ENCODE data around the gene PNPLA6.
"Not testable (repeated sequence)": the region's sequence is repeated elsewhere in the genome, so short reads cannot be mapped to it uniquely, and the experiment has no call there.

The PNPLA6 gene

DNA sequence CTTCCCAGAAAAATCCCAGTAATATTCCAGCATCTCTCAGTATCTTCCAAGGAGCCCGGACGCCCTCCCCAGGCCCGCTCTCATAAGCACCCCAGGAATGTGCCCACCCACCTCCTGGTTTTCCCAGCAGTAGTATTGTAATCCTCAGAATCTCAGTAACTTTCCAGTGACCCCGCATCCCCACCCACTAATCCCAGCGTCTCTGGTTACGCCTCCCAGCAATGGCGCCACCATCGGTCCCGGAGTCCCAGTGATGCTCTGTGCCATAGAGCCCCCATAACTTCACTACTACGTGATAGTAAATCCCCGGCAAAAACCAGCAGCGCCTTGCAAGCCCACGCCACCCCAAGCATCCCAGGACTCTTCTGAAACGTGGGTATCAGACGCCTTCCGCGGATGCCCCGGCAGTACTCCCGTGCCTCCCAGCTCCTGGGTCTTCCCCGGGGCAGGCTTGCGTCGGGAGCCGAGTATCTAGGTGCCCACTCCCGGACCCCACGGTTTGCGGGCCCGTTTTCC is 928 bp upstream of the PNPLA6 start:
- DNase-seq = no peak

DNA sequence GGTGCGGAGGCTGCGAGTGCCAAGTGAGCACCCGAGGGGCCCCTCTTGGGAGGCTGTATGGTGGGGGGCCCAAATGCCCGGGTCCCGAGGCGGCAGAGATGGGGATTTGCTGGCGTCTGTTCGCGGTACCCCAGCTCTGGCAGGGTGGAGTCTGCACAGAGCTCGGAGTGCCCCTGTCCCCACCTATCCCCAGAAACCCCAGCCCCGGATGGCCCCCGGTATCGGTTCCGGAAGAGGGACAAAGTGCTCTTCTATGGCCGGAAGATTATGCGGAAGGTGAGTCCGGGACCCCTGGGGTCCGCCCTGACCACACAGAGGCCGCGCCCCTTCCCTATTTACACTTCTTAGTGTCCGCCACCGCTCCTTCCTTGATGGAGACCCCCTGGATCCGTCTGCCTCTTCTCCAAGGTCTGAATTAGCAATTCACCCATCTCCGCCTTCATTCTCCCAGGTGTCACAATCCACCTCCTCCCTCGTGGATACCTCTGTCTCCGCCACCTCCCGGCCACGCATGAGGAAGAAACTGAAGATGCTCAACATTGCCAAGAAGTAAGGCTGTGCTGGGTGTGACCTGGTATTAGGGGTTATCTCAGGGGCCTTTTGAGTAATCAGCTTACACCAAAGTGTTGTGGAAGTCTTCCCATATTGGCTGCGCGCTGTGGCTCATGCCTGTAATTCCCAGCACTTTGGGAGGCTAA is 630 bp downstream of the PNPLA6 start:
- no peak for DNase-seq

DNA sequence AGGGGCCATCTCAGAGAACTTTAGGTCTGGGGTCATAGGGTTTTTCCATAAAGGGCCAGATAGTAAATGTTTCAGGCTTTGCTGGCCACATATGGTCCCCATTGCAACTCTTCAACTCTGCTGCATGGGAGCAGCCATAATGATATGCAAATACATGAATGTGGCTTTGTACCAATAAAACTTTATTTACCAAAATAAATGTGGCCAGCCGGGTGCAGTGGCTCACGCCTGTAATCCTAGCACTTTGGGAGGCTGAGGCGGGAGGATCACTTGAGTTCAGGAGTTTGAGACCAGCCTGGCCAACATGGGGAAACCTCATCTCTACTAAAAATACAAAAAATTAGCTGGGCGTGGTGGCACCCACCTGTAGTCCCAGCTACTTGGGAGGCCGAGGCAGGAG is 3.5 kb downstream of the PNPLA6 start:
- DNase-seq = not testable (repeated sequence)

DNA sequence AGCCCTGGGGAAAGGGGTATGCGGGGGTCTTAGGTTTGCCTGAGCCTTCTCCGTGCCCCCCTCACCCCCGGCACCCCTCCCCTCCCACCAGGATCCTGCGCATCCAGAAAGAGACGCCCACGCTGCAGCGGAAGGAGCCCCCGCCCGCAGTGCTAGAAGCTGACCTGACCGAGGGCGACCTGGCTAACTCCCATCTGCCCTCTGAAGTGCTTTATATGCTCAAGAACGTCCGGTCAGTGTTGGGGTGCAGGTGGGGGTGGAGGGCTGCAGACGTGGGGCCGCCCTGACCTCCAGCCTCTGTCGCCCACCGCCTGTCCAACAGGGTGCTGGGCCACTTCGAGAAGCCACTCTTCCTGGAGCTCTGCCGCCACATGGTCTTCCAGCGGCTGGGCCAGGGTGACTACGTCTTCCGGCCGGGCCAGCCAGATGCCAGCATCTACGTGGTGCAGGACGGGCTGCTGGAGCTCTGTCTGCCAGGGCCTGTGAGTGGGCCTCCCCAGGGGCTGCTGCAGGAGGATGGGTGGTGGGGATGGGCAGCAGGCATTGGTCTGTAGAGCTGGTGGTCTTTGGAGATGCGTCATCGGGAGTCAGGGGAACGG is 4.4 kb downstream of the PNPLA6 start:
- DNase-seq = no peak

DNA sequence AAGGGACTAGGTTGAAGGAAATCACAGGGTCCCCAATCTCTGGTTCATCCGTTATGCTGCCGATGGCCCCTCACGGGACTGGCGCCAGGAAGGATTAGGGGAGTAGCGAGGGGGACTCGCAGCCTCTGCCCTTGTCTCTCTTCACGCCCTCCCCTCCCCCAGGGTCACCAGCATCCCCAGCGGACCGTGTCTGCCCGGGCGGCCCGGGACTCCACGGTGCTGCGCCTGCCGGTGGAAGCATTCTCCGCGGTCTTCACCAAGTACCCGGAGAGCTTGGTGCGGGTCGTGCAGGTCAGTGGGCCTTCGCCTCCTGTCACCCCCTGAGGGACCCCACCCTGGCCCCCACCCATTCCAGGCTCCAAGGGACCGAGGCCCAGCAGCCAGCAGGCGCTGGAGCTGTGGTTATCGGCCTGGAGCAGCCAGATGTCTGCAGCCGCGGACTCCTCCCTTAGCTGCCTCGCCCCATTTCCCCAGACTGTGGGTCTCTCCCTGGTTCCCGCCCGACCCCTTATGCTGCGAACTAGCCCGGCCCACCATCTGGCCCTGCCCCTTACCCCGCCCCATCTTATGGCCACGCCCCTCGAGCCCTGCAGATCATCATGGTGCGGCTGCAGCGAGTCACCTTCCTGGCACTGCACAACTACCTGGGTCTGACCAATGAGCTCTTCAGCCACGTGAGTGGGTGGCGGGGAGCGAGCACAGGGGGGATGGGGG is 5.4 kb downstream of the PNPLA6 start:
- DNase-seq = no peak

DNA sequence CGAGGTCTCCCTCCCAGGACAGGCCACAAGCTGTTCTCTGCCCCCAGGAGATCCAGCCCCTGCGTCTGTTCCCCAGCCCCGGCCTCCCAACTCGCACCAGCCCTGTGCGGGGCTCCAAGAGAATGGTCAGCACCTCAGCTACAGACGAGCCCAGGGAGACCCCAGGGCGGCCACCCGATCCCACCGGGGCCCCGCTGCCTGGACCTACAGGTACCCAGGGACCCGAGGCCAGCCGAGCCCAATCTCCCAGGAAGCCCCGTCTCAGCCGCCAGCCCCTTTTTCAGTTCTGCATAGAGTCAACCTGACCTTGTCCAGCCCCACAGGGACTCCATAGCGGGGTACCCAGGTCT is 5.9 kb downstream of the PNPLA6 start:
- DNase-seq = no peak

DNA sequence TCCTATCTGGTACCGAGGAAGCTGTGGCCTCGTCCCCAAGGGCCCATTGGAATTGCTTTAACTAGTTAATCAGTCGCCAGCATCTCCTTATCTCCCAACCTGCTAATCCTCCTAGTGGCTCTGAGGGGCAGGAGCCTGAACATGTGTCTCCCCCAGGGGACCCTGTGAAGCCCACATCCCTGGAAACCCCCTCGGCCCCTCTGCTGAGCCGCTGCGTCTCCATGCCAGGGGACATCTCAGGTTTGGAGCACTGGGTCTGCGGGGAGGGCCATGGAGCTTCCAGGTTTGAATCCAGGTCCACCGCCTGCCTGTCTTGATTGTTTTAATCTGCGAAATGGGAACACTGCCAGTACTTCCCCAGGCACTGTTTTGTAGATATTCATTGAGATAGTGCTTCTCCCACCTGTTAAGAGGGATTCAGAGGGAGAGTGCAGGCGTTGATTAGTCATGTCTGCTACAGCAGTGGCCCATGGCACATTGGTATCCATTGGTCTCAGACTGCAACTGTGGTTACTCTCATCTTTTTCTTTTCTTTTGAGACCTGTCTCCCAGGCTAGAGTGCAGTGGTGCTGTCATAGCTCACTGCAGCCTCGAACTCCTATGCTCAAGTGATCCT is 6.4 kb downstream of the PNPLA6 start:
- DNase-seq = no peak

DNA sequence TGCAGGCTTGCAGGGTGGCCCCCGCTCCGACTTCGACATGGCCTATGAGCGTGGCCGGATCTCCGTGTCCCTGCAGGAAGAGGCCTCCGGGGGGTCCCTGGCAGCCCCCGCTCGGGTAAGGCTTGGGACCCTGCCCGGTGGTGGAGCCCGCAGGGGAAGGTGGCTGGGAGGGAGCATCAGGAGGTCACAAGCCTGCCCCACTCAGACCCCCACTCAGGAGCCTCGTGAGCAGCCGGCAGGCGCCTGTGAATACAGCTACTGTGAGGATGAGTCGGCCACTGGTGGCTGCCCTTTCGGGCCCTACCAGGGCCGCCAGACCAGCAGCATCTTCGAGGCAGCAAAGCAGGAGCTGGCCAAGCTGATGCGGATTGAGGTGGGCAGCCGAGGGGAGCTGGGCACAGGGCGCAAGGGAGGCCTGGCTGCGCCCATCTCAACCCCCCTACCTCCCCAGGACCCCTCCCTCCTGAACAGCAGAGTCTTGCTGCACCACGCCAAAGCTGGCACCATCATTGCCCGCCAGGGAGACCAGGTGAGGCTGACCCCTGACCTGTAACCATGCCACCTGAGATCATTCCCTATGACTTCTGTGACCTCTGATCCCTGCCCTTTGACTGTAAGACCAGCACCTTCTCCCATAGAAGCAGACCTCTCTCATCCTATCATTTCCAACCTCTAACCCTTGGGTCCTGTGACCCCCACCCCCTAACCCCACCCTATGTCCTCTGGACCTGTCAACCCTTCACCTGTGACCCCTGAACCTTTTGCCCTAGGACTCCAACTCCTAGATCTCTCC is 7.2 kb downstream of the PNPLA6 start:
- DNase-seq = no peak

DNA sequence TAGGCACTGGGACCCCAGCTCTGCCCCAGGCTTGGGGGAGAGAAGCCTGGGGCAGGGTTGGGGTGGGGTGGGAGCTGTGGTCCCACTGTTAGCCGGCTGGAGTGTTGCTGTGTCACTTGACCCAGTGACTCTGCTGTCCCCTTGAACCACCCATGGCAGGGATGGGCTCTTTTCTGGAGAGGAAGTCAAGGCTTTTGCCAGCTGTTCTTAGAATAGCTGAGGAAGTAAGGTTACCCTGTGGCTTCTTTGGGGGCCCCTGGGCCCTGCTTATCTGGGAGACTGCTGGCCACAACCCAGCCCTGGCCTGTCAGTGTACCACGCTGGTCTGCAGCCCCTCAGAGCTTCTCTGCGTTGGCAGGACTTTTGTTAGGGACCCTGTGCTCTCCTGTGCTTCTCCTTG is 9.1 kb downstream of the PNPLA6 start:
- DNase-seq = no peak

DNA sequence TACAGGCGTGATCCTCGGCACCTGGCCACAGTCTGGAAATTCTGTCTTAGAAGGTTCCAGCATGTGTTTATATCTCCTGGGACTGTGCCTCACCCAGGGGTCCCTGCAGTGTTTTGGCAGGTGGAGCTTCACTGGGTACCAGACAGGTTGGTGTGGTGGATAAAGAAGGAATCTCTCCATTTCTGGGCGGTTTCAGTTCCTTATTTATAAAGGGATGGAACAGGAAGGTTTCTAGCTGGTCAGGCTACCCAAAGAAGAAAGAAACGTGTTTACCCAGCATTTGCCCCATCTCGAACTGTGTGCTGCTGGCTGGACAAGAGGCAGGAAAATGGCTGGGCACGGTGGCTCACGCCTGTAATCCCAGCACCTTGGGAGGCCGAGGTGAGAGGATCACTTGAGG is 9.8 kb downstream of the PNPLA6 start:
- DNase-seq = no peak

DNA sequence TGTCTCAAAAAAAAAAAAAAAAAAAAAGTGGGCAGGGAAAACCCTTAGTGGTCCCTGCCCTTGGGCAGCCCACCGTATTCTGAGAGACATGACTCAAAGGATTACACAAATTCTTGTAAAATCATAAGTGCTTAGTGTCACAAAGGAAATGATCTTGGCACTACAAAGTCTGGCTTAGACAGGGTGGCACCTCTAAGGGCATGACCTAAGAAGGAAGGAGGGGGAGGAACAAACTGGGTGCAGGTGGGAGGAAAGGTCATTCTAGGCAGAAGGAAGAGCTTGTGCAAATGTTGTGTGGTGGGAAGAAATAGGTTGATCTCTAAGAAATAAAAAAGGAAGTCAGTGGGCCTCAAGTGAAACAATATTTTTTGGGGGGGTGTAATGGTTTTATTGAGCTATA is 10.4 kb downstream of the PNPLA6 start:
- DNase-seq = no peak

DNA sequence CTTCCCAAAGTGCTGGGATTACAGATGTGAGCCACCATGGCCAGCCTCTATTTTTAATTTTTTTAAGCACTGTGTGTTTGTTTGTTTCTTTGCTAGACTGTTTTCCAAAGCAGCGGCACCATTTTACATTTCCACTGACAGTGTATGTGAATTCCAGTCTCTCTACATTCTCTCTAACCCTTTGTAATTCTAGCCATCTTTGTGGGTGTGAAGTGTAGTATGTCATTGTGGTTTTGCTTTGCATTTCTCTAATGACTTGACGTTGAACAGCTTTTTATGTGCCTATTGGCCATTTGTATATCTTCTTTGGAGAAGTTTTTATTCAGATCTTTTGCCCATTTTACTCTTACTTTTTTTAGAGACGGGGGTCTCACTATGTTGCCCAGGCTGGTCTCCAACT is 11.6 kb downstream of the PNPLA6 start:
- DNase-seq = no peak

DNA sequence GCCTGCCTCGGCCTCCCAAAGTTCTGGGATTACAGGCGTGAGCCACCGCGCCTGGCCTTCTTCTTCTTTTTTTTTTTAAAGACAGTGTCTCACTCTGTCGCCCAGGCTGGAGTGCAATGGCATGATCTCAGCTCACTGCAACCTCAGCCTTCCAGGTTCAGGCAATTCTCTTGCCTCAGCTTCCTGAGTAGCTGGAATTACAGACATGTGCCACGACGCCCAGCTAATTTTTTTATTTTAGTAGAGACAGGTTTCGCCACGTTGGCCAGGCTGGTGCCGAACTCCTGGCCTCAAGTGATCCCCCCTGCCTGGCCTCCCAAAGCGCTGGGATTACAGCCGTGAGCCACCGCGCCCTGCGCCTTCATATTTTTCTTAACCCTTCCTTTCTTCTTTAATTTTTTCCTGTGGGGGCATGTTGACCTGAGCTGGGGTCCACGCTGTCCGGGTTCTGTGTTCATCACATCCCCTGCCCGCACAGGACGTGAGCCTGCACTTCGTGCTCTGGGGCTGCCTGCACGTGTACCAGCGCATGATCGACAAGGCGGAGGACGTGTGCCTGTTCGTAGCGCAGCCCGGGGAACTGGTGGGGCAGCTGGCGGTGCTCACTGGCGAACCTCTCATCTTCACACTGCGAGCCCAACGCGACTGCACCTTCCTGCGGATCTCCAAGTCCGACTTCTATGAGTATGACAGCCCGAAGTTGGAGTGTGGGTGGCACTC is 14.1 kb downstream of the PNPLA6 start:
- no peak for DNase-seq

DNA sequence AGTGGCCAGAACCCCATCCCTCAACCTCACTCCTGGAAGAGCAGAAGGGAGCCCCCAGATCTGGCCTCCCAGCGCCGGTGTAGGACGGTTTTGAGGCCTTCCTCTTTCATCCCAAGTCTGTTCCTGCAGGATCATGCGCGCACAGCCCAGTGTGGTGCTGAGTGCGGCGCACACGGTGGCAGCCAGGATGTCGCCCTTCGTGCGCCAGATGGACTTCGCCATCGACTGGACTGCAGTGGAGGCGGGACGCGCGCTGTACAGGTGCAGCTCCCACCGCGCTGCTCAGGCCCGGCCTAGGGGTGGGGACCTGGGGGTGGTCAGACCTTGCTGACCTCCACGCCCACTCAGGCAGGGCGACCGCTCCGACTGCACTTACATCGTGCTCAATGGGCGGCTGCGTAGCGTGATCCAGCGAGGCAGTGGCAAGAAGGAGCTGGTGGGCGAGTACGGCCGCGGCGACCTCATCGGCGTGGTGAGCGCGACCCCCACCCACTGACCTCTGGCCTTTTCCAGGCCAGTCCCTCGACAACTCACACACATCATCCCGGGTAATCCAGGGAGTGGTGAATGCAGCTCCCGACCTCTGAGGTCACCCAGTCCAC is 14.8 kb downstream of the PNPLA6 start:
- DNase-seq = no peak

DNA sequence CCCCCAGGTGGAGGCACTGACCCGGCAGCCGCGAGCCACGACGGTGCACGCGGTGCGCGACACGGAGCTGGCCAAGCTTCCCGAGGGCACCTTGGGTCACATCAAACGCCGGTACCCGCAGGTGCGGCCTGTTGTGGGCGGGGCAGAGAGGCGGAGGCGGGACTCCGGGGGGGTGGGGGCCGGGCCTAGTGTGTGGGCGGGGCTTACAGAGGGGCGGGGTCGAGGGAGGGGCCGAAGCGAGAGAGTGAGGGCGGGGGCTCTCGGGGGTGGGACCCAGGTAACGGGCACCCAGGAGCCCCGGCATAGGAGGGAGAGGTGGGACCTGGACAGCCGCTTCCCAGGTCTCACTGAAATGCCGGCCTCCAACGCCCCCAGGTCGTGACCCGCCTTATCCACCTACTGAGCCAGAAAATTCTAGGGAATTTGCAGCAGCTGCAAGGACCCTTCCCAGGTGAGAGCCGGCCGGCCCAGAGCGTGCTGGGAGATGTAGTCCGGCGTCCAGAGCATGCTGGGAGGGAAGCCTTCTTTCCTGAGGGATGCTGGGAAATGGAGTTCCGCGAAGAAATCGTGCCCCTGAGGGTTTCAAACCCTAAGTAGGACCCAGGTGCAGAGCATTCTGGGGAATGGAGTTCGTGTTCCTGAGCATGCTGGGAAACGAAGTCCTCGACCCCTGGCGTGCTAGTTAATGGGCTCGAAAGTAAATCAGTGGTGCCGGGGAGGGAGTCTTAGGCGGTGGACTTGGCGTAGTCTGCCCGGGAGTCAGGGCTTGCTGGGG is 15.7 kb downstream of the PNPLA6 start:
- DNase-seq = no peak

DNA sequence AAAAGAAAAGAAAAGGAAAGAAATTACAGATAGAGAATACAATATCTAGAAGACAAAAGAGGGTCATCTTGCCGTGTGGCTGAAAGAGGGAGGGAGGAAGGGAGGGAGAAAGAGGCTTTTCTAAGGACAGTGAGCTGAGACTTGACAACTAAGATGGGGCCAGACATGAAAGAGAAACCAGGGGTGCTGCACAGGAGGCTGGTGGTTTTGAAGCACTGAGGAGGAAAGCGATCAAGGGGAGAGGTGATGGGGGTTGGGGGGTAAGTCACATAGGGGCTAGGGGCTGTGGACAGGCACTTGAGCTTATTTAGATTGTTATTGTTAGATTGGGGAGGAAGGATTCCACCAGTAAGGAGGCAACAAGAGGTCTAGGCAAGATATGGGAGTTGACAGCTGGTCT is 17.3 kb downstream of the PNPLA6 start:
- no peak for DNase-seq

DNA sequence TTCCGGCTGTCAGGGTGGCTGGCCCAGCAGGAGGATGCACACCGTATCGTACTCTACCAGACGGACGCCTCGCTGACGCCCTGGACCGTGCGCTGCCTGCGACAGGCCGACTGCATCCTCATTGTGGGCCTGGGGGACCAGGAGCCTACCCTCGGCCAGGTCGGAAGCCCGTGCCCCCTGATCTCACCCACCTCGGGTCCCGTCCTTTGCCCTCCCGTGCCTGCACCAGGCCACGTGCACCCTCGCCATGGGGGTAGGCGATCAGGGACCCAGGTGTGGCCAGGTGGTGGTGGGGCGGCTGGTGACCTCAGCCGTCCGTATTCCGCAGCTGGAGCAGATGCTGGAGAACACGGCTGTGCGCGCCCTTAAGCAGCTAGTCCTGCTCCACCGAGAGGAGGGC is 19.0 kb downstream of the PNPLA6 start:
- no peak for DNase-seq

DNA sequence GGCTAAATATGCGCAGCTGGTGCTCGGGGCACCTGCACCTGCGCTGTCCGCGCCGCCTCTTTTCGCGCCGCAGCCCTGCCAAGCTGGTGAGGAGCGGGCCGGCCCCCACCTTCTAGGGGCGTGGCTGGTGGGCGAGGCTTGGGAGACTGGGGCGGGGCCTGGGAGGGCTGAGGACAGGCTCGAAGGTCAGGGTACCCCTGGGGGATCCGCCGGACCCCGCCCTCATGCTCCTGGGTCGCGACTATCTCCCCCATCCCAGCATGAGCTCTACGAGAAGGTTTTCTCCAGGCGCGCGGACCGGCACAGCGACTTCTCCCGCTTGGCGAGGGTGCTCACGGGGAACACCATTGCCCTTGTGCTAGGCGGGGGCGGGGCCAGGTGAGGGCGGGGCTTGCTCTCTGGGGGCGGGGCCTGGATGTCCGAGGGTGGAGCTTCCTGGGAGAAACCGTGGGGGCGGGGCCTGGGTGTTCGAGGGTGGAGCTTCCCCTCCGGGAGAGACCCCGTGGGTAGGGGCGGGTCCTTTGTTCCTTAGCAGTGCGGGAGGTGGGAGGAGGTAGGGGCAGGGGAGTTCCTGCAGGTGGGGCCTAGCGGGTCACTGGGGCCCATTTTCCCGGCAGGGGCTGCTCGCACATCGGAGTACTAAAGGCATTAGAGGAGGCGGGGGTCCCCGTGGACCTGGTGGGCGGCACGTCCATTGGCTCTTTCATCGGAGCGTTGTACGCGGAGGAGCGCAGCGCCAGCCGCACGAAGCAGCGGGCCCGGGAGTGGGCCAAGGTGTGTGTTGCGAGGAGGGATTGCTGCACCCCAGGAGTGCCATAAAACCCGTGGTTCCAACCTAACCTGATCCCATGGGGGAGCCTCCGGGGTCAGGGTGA is 19.7 kb downstream of the PNPLA6 start:
- DNase-seq = no peak

DNA sequence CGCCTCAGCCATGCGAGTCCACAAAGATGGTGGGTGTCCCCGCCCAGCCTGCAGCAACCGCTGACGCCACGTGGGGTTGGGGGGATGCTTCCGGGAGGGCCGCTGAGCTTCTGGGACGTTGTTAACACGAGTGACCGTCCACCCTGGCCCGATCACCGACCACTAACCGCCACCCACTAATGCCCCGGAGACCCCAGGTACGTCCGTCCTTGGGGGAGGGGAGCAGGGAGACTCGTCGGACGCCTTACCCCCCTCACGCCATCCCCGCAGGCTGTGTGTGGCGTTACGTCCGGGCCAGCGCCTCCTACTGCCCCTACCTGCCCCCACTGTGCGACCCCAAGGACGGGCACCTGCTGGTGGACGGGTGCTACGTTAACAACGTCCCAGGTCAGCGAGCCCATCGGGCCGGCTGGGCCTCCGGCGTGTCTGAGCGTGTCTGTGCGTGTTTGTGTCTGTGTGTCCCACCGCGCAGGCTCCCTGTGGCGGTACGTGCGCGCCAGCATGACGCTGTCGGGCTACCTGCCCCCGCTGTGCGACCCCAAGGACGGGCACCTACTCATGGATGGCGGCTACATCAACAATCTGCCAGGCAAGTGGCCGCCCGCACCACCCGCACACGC is 21.3 kb downstream of the PNPLA6 start:
- no peak for DNase-seq

DNA sequence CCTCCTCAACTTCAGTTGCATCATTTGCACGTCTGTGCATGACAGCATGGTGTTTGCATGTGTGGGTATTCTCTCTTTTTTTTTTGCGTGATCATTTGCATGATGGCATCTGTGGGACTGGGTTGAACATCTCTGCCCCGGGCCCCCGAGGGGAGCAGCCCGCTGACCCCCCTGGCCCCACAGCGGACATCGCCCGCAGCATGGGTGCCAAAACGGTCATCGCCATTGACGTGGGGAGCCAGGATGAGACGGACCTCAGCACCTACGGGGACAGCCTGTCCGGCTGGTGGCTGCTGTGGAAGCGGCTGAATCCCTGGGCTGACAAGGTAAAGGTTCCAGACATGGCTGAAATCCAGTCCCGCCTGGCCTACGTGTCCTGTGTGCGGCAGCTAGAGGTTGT is 23.1 kb downstream of the PNPLA6 start:
- no peak for DNase-seq

All from activated CD4-positive, alpha-beta T cell treated with anti-CD3 and anti-CD28 coated beads for 1 hour (primary cell).